AG20443 (cell line): ENCODE data around the gene OR8B3.
"Not testable (repeated sequence)": the region's sequence is repeated elsewhere in the genome, so short reads cannot be mapped to it uniquely, and the experiment has no call there.

Source experiments
- DNase-seq: peaks from one replicate; pipeline ENCODE4 v3.0.0; 2012; ENCODE audit warnings: low spot score, mixed read lengths

OR8B3 gene, protein sequence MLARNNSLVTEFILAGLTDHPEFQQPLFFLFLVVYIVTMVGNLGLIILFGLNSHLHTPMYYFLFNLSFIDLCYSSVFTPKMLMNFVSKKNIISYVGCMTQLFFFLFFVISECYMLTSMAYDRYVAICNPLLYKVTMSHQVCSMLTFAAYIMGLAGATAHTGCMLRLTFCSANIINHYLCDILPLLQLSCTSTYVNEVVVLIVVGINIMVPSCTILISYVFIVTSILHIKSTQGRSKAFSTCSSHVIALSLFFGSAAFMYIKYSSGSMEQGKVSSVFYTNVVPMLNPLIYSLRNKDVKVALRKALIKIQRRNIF

DNA sequence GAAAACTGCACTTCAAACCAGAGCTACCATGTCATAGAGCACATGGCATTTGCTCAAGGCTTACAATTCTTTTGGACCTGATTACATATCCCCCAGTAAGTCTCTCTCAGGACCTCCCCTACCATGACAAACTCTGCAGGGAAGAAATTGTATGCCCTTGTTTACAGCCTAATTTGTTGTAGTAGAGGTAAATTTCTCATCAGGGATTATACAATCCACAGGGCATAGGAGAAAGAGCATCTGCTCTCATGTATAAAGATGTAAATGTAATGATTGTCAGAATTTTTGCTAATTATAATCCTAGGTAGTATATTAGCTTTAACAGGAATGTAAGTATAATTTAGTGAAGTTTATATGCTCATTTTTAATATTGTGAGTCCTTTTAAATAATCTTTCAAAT lies at the start of gene OR8B3:
Gene OR8B3, minus strand, starts transcription at position 101 of the 400 bp plus-strand sequence. CDS start 1,673 bp downstream, outside the sequence.
- no peak for DNase-seq

DNA sequence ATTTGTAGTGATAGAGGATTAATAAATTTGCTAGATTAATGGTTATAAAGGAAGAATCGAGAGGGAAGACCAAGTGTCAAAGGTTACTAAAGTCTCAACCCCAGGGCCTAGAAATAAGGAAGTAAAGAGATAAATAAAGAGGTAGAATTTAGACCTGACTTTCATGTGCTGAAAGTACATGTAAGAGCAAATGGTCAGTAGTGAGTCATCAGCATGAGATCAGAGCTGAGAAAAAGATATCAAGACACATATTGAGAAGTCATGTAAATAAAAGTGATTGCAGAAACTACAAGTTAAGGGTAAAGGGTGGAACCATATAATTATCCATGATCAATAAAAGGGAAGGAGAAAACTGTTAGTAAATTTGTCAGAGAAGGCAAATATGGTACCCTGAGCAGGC lies 48.1 kb upstream of the OR8B3 start:
- DNase-seq: no peak

DNA sequence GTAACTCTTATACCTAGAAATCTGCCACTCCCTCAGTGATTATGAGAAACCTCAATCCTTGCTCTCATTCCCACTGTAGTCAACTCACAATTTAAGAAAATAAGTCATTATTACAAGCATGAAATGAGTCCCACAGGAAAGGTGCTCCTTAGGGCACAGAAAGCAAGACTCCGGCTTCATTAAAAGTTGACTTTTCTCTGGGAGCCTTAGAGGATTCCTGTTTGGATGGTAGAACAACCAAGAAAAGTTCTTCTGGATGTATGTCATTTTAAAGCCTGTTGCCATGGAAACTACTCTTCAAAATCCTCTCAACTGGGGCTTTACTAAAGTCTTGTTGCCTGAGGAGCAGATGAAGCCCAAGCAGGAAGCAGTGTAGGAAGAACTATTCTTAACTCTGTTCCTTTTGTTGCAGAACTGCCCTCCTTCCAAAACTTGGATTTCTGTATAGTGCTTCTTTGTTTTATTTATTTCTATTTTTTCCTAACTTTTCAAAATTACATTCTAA lies 46.9 kb upstream of the OR8B3 start, which contains the start of gene OR8B8:
Gene OR8B8, minus strand, starts transcription at position 51 of the 505 bp plus-strand sequence. CDS start 4,611 bp downstream, outside the sequence.
- DNase-seq: no peak

DNA sequence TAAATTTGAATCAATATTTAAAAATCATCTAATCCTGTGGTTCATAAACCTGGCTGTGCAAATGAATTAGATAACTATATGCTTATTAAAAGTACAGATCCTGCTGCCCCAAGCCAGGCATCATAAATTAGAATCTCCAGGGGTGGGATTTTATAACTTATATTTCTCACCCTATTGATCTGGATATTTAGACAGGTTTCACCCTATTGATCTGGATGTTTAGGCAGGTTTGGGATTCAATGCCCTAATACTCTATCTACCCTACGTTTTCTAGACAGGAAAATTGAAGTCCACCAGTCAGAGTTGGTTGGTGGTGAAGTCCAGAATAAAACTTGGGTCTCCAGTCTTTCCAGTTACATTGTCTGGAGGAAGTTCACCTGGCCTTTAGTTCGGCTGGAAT lies 44.0 kb upstream of the OR8B3 start:
- DNase-seq: no peak

DNA sequence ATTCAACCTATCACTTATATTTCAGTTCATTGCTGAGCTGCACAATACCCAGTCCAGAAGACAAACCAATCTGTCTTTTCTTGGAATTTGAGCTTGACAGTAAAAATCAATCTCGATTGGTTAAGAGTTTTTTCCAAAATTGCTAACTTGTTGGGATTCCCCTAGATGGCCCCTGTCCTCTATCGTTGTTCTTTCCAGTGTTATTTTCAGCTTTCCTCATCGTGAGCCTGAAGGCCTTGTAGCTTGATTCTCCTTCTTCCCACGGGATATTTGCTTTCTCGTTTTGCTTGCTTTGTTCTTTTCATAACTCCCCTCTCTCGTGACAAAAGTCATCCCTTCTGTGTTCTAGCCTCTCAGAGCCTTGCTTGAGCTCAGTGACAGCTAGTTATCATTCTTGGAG lies 43.6 kb upstream of the OR8B3 start:
- DNase-seq: no peak

DNA sequence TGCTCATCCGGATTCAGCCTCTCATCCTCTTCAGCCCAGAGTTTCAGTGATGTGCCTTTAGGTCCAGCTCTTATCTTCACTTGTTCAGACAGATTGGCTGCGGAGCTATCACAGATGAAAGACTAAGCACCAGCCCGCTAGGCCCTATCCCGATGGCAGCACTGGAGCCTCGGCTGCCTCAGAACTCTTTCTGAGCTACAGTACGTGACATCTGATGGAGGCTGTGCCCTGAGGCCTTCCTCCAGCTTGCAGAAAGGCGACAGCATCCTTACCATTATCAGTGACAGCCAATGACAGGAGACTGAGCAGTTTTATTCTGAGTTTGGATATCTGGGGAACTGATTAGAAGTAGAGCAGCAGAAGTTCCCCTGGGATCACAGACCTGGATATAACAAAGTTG lies 42.7 kb upstream of the OR8B3 start:
- no peak for DNase-seq

DNA sequence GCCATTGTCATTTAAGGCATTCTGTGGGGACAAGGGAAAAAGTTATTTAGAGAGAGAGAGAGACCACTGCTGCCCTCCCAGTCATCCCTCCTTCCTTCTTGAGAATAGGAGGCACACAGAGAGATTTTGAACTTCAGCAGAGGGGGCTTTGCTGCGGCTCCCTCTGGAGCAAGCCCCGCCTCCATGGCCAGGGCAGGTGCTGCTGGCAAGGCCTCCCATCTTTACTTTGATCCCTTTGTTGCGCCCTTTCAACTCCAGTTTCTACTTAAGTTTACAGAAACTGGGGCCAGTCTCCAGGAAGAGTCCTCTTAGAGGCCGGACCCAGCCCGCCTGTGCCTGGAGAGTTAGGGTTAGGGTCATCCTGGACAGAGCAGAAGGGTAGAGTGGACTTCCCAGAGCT lies 42.3 kb upstream of the OR8B3 start:
- no peak for DNase-seq

DNA sequence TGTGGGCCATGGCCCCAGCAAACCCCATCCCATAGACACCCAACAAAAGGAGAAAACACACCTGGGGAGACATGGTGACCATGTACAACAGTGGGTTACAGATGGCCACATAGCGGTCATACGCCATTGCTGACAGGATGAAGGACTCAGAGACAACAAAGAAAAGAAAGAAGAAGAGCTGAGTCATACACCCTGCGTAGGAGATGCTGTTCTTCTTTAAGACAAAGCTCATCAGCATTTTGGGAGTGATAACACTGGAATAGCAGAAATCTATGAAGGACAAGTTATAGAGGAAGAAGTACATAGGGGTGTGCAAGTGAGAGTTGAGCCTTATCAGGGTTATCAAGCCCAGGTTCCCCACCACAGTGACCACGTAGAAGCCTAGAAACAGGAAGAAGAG lies 41.8 kb upstream of the OR8B3 start:
- no peak for DNase-seq

DNA sequence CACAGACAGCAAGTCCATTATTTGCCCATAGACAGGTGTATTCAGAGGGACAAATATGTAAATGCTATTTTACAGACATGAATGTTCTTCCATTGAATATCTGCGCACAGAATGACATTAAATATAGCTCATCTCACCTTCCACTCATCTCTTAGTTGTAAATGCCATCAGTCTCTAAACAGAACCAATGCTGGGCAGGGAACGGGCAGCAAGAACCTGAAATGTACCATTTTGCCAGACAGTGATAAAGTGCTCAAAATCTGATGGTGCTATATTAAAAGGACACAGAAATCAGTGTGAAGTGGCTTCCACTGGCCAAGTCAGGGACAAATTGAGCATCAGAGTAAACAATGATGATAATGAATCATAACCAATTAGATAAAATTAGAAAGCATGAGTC lies 35.9 kb upstream of the OR8B3 start:
- no peak for DNase-seq

DNA sequence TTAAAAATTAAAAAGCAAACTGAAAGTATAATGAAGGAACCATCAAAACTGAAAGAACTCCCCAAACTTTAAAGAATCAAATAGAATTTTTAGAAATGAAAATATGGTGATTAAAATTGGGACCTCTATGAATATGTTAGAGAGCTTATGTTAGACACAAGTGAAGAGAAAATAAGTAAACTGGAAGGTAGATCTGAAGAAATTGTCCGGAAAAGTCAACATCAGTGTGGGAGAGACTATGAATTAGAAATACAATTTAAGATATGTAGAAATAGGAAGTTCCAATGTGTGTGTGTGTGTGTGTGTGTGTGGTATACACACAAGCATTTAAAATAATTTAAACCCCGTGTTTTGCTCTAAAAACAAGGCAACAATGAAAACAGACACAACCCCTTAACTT lies 30.8 kb upstream of the OR8B3 start:
- no peak for DNase-seq

DNA sequence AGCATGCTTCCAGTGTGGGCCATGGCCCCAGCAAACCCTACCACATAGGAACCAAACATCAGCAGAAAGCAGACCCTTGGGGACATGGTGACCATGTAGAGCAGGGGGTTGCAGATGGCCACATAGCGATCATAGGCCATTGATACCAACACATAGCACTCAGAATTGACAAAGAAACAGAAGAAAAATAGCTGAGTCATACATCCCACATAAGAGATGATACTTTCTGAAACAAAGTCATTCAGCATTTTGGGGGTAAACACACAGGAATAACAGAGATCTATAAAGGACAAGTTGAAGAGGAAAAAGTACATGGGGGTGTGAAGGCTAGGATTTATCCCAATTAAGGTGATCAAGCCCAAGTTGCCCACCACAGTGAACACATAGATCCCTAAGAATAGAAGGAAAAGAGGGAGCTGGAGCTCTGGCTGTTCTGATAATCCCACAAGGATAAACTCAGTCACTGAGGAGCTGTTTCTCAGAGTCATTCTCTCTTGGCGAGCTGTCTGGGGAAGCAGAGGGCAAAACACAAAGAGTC lies 25.6 kb upstream of the OR8B3 start, which contains the start of gene OR8B4:
Gene OR8B4, minus strand, starts transcription at position 488 of the 538 bp plus-strand sequence. Its CDS starts 0 bp downstream, at position 488.
- DNase-seq: no peak

DNA sequence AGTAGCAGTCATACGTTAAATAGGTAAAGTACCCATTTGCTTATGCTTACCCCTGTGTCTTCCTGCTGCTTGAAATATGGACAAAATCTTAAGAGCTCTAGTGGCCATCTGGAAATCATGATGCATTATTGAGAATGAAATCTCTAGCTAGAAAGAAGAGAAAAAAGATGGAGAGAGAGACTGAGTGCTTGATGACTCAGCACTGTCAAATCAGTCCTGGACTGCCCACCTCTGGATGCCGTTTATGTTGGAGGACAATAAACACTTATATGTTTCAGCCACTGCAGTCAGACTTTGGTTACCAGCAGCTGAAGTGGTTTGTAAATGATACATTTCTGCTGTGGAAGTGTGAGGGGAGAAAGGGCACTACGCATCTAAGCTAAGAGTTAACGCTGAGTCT lies 22.2 kb upstream of the OR8B3 start:
- no peak for DNase-seq

DNA sequence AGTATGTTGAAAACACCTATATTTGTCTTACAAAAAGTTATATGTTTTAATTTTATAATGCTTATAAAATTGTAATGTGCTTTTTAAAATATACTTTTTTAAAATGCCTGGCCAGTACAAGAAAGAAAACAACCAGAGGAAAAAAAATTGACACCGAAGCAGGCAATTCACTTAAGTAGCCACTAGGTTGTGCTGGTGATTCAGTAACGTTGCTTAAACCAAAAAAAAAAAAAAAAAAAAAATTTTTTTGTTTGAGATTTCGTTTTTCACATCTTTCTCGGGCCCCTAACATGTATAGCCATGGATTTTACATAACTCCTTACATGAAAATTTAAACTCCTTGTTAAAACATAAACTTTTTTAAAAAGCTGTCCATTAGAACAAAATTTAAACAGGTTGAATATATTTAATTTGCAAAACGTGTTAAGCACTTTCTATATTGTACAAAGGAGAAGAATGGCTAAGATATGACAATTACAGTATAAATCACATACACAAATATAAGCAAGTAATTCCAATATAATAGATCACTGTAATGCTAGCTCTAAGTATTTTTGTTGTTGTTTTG lies 16.6 kb upstream of the OR8B3 start:
- peak; percentile 55 for DNase-seq

DNA sequence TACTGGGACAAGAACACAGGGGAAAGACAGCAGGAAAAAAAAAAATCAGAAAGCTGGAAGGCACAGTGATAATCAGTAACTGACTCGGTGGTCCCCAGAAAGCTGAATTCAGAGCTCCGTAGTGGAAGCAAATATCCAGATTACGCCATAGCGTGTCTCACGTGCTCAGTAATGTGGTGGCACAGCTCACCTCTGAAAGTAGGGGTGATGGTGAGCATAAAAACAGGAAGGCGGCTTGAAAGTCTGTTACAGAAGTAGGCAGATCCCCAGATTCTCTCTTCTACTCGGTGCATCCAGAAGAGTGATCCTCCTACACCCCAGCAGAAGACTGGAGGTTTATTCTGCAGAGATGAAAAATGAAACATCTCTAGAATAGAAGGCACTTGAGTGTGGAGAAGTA lies 11.1 kb upstream of the OR8B3 start:
- DNase-seq: no peak

DNA sequence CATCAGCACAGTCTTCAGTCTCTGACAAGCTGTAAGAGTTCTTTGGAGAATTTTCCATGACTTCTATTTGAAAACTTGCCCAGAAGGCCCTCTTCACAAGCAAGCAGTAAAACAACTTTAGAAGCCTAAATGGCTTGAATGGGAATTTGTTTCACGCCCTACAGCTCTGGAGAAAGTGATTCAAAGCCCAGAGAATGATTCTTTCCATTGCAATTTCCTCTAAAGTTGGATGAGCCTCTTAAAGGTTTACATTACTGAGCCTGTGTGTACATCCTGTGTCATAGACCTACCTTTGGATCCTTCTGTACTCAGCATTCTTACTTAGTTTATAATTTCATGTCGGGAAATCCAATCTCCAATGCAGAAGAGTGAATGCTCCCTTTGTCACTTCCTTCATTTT lies 6.8 kb upstream of the OR8B3 start:
- no peak for DNase-seq

DNA sequence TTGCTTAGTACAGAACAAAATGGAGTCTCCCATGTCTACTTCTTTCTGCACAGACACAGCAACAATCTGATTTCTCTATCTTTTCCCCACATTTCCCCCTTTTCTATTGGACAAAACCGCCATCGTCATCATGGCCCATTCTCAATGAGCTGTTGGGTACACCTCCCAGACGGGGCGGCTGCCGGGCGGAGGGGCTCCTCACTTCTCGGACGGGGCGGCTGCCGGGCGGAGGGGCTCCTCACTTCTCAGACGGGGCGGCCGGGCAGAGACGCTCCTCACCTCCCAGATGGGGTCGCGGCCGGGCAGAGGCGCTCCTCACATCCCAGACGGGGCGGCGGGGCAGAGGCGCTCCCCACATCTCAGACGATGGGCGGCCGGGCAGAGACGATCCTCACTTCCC lies 4.4 kb upstream of the OR8B3 start:
- DNase-seq: not testable (repeated sequence)

DNA sequence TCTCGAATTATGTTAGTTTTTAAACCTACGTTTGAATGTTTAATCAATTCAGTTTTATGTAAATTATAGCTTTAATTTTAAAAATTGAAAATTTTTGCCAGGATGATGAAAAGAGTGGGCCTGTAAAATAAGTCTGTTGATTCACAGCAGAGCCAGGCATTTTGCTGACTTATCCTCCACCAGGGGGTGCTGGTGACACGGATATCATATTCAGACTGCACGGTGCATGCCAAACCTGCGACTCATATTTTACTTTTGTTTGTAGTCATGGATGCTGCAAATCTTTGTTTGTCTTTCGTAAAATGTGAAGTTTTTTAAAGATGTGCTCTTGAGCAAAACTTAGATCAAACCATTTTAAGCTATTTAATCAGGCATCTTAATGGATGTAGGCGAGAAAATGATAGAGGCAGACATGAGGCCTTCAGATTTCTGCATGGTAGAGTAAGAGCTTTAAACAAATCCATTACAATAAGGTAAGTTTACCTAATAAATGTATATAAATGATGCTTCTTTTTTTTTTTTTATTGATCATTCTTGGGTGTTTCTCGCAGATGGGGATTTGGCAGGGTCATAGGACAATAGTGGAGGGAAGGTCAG lies 3.6 kb upstream of the OR8B3 start:
- peak; percentile 78 for DNase-seq

DNA sequence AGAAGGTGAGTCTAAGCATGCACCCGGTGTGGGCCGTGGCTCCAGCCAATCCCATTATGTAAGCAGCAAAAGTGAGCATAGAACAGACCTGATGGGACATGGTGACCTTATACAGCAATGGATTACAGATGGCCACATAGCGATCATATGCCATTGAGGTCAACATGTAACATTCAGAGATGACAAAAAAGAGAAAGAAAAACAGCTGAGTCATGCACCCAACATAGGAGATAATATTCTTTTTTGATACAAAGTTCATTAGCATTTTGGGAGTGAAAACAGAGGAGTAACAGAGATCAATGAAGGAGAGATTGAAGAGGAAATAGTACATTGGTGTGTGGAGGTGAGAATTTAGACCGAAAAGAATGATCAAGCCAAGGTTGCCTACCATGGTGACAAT lies 2.0 kb downstream of the OR8B3 start:
- not testable (repeated sequence) for DNase-seq

DNA sequence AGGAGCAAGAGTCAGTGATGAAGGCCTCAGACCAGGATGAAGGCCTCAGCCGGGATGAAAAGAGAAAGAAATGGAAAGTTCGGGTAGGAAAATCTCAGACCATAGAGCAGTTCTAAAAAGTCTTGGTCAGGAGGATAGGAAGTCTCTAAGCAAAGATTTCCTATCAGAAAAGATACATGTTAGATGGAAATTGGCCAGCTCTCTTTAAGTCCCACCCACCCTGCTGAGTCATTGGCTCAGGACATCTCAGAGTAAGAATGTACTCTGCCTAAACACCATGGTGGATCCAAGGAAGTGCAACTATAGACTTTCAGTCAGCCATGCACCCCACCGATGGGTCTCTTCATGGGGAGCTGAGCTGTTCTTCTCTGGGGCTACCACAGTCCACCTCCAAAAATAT lies 4.4 kb downstream of the OR8B3 start:
- no peak for DNase-seq

DNA sequence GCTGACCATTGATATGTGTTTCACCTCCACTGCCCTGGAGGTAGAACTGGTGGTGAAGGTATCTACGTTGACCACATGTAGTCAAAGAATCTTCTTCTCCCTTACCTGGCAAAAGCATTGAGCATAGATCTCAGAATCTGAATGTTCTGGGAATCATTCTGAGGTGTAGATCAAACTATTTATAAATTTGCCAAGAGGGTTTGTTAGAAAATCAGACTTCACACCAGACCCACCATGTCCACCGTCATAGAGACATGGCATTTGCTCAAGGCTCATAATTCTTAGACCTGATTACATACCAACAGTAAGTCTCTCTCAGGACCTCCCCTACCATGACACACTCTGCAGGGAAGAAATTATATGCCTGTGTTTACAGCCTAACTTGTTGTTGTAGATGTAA lies 14.4 kb downstream of the OR8B3 start, which contains the start of gene OR8B2:
Gene OR8B2, minus strand, starts transcription at position 101 of the 400 bp plus-strand sequence. CDS start 1,156 bp downstream, outside the sequence.
- DNase-seq: no peak

DNA sequence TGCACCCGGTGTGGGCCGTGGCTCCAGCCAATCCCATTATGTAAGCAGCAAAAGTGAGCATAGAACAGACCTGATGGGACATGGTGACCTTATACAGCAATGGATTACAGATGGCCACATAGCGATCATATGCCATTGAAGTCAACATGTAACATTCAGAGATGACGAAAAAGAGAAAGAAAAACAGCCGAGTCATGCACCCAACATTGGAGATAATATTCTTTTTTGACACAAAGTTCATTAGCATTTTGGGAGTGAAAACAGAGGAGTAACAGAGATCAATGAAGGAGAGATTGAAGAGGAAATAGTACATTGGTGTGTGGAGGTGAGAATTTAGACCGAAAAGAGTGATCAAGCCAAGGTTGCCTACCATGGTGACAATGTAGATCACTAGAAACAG lies 16.0 kb downstream of the OR8B3 start:
- DNase-seq: not testable (repeated sequence)

DNA sequence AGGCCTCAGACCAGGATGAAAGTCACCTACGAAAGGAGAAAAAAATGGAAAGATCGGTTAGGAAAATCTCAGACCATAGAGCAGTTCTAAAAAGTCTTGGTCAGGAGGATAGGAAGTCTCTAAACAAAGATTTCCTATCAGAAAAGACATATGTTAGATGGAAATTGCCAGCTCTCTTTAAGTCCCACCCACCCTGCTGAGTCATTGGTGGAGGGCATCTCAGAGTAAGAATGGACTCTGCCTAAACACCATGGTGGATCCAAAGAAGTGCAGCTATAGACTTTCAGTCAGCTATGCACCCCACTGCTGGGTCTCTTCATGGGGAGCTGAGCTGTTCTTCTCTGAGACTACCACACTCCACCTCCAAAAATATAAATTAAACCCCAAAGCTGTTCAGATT lies 18.2 kb downstream of the OR8B3 start:
- DNase-seq: no peak

DNA sequence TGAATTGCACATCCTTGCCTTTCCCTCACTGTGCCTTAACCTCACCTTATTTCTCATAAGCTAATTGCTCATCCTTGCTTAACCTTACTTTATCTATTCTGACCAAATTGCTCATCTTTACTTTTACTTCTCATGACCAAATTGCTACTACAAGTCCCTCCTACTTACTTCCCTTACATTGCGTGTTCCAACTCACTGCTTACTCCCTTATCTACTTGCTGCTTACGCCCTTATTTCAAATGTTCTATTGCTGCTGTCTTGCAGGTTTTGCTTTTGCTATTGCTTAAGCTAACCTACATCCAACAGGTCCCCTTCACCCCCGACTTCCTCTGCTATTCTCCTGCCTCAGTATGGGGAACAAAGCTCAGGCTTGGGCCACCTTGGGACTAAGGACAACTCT lies 22.5 kb downstream of the OR8B3 start:
- no peak for DNase-seq
